Measurements from ENCODE around the gene UNC5B.
A peak's percentile ranks its signal among the peaks of the same experiment; 100 is the strongest.

UNC5B gene

DNA sequence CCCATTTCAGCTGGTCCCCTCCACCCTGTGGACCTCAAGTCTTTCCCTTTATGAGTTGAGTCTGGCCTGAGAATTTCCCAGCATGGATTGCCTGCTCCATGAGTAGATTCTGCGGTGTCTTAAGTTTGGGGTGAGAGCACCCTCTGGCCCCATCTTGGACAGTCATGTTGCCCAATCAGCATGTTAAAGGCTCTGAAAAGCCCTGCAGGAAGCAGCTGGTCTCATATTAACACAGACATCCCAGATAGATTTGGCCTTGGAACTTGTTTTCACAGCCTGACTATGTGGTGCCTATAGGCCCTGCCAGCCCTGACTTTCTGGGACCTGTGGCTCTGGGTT is 91.2 kb downstream of the UNC5B start:
- Histone ChIP-seq H3K23ac (ENCODE audit: low read length) (no peak overlapping the region), H3K36me3 (ENCODE audit: control insufficient read depth in 1 of 2, insufficient read depth in 2 of 2, low read length in 2 of 2) (peaks cover 46 to 67% of the 10 kb centered on the region in 2 experiments), H4K8ac (ENCODE audit: low read depth, low read length) (no peak overlapping the region), H4K12ac (ENCODE audit: low read depth, low read length) (no peak overlapping the region), H2AK5ac (ENCODE audit: low read length) (no peak overlapping the region), H3K4ac (ENCODE audit: low read depth, low read length) (no peak overlapping the region), H3K79me1 (ENCODE audit: low read length) (no peaks in the 10 kb centered on the region), H3K18ac (ENCODE audit: low read length) (no peak overlapping the region), H3K79me2 (ENCODE audit: control insufficient read depth, insufficient read depth, low read length, poor library complexity) (no peaks in the 10 kb centered on the region), H3K27ac (ENCODE audit: low read depth, low read length) (no peak overlapping the region), H2BK5ac (ENCODE audit: low read depth, low read length, poor library complexity) (no peak overlapping the region), H2BK12ac (ENCODE audit: low read length) (no peak overlapping the region), H3K9me3 (ENCODE audit: insufficient read depth, low read depth, low read length) (no peaks in the 10 kb centered on the region), H3K4me3 (ENCODE audit: low read depth, low read length) (no peak overlapping the region), H3K9ac (ENCODE audit: low read length) (no peak overlapping the region), H3K4me1 (ENCODE audit: control insufficient read depth in 1 of 2, insufficient read depth in 2 of 2, low read length in 2 of 2) (peaks cover 3 to 4% of the 10 kb centered on the region in 2 experiments), H3K14ac (ENCODE audit: low read length) (no peak overlapping the region), H4K91ac (ENCODE audit: low read depth, low read length) (no peak overlapping the region), H3K4me2 (ENCODE audit: low read length) (no peak overlapping the region), H2AFZ (ENCODE audit: insufficient read depth, low read length, poor library complexity) (no peak overlapping the region), H3K27me3 (ENCODE audit: insufficient read depth, low read length) (no peaks in the 10 kb centered on the region), H2BK120ac (ENCODE audit: insufficient read depth, low read length, poor library complexity) (no peak overlapping the region)
- no CpG with 5 or more reads among the region's 1 CpG for WGBS (ENCODE audit: extremely low coverage, insufficient coverage, insufficient read length)
- no peak for DNase-seq

GRCh38 chr10:71304914-71305313 is 92.5 kb downstream of the UNC5B start:
- Histone ChIP-seq H4K12ac (ENCODE audit: low read depth, low read length) (no peak overlapping the region), H2BK12ac (ENCODE audit: low read length) (no peak overlapping the region), H3K27ac (ENCODE audit: low read depth, low read length) (no peak overlapping the region), H2AK5ac (ENCODE audit: low read length) (no peak overlapping the region), H3K18ac (ENCODE audit: low read length) (no peak overlapping the region), H4K91ac (ENCODE audit: low read depth, low read length) (no peak overlapping the region), H3K4me1 (ENCODE audit: control insufficient read depth in 1 of 2, insufficient read depth in 2 of 2, low read length in 2 of 2) (peaks cover 3 to 4% of the 10 kb centered on the region in 2 experiments), H2BK120ac (ENCODE audit: insufficient read depth, low read length, poor library complexity) (no peak overlapping the region), H3K79me1 (ENCODE audit: low read length) (no peaks in the 10 kb centered on the region), H2BK5ac (ENCODE audit: low read depth, low read length, poor library complexity) (no peak overlapping the region), H2AFZ (ENCODE audit: insufficient read depth, low read length, poor library complexity) (no peak overlapping the region), H3K9ac (ENCODE audit: low read length) (no peak overlapping the region), H3K4me2 (ENCODE audit: low read length) (no peak overlapping the region), H3K14ac (ENCODE audit: low read length) (no peak overlapping the region), H3K9me3 (ENCODE audit: insufficient read depth, low read depth, low read length) (no peaks in the 10 kb centered on the region), H3K23ac (ENCODE audit: low read length) (no peak overlapping the region), H3K4me3 (ENCODE audit: low read depth, low read length) (no peak overlapping the region), H4K8ac (ENCODE audit: low read depth, low read length) (no peak overlapping the region), H3K27me3 (ENCODE audit: insufficient read depth, low read length) (no peaks in the 10 kb centered on the region), H3K4ac (ENCODE audit: low read depth, low read length) (no peak overlapping the region), H3K36me3 (ENCODE audit: control insufficient read depth in 1 of 2, insufficient read depth in 2 of 2, low read length in 2 of 2) (peaks cover 36 to 57% of the 10 kb centered on the region in 2 experiments), H3K79me2 (ENCODE audit: control insufficient read depth, insufficient read depth, low read length, poor library complexity) (no peaks in the 10 kb centered on the region)
- WGBS (ENCODE audit: extremely low coverage, insufficient coverage, insufficient read length), result no CpG with 5 or more reads among the region's 6 CpGs
- DNase-seq, result no peak

GRCh38 chr10:71306979-71307378 is 94.6 kb downstream of the UNC5B start:
- no peak overlapping the region for H2BK5ac ChIP-seq (ENCODE audit: low read depth, low read length, poor library complexity)
- H3K4me1 ChIP-seq (ENCODE audit: control insufficient read depth in 1 of 2, insufficient read depth in 2 of 2, low read length in 2 of 2), result peaks cover 3 to 4% of the 10 kb centered on the region in 2 experiments
- no peak overlapping the region for H4K12ac ChIP-seq (ENCODE audit: low read depth, low read length)
- H3K9ac ChIP-seq (ENCODE audit: low read length), result no peak overlapping the region
- H3K9me3 ChIP-seq (ENCODE audit: insufficient read depth, low read depth, low read length), result no peaks in the 10 kb centered on the region
- no peak overlapping the region for H3K4ac ChIP-seq (ENCODE audit: low read depth, low read length)
- DNase-seq, result no peak
- no peak overlapping the region for H2AK5ac ChIP-seq (ENCODE audit: low read length)
- H3K79me1 ChIP-seq (ENCODE audit: low read length), result no peaks in the 10 kb centered on the region
- no peaks in the 10 kb centered on the region for H3K27me3 ChIP-seq (ENCODE audit: insufficient read depth, low read length)
- no peak overlapping the region for H3K27ac ChIP-seq (ENCODE audit: low read depth, low read length)
- H3K14ac ChIP-seq (ENCODE audit: low read length), result no peak overlapping the region
- no peak overlapping the region for H4K8ac ChIP-seq (ENCODE audit: low read depth, low read length)
- no peak overlapping the region for H2BK12ac ChIP-seq (ENCODE audit: low read length)
- no peaks in the 10 kb centered on the region for H3K79me2 ChIP-seq (ENCODE audit: control insufficient read depth, insufficient read depth, low read length, poor library complexity)
- H2AFZ ChIP-seq (ENCODE audit: insufficient read depth, low read length, poor library complexity), result no peak overlapping the region
- peaks cover 16 to 36% of the 10 kb centered on the region in 2 experiments for H3K36me3 ChIP-seq (ENCODE audit: control insufficient read depth in 1 of 2, insufficient read depth in 2 of 2, low read length in 2 of 2)
- H4K91ac ChIP-seq (ENCODE audit: low read depth, low read length), result no peak overlapping the region
- no CpG with 5 or more reads among the region's 3 CpGs for WGBS (ENCODE audit: extremely low coverage, insufficient coverage, insufficient read length)
- no peak overlapping the region for H3K23ac ChIP-seq (ENCODE audit: low read length)
- no peak overlapping the region for H2BK120ac ChIP-seq (ENCODE audit: insufficient read depth, low read length, poor library complexity)
- H3K4me3 ChIP-seq (ENCODE audit: low read depth, low read length), result no peak overlapping the region
- H3K4me2 ChIP-seq (ENCODE audit: low read length), result no peak overlapping the region
- H3K18ac ChIP-seq (ENCODE audit: low read length), result no peak overlapping the region

DNA sequence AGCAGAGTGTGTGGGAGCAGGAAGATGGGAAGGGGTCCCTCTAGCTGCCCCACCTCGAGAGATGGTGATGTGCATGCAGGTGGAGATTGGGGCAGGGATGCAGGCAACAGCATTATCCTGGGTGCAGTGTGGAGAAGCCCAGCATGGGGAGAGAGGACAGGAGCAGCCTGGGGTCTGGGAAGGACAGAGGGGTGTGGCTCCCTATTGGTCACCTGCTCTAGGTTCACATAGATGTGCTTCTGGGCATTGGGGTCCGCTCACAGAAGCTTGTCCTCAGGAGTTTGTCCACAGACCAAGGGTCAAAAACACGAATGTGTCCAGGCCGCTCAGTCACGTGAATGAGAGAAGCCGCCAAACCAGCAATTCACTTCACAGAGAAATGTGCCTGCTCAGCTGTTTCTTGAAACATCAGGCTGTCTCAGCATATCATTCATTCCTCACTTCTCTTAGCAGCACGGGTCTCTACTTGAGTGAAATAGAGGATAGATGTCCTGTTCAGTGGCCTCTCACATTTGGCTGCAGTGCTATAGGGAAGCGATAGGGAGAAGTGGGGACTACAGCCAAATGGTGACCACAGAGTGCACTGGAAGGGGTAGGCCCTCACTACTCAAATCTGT is 95.2 kb downstream of the UNC5B start:
- Histone ChIP-seq H2BK120ac (ENCODE audit: insufficient read depth, low read length, poor library complexity) (no peak overlapping the region), H3K79me2 (ENCODE audit: control insufficient read depth, insufficient read depth, low read length, poor library complexity) (no peaks in the 10 kb centered on the region), H3K9ac (ENCODE audit: low read length) (no peak overlapping the region), H4K8ac (ENCODE audit: low read depth, low read length) (no peak overlapping the region), H3K23ac (ENCODE audit: low read length) (no peak overlapping the region), H2BK5ac (ENCODE audit: low read depth, low read length, poor library complexity) (no peak overlapping the region), H4K91ac (ENCODE audit: low read depth, low read length) (no peak overlapping the region), H3K27ac (ENCODE audit: low read depth, low read length) (no peak overlapping the region), H3K4me1 (ENCODE audit: control insufficient read depth in 1 of 2, insufficient read depth in 2 of 2, low read length in 2 of 2) (peaks cover 3 to 4% of the 10 kb centered on the region in 2 experiments), H3K4me2 (ENCODE audit: low read length) (no peak overlapping the region), H3K4ac (ENCODE audit: low read depth, low read length) (no peak overlapping the region), H3K79me1 (ENCODE audit: low read length) (no peaks in the 10 kb centered on the region), H3K27me3 (ENCODE audit: insufficient read depth, low read length) (no peaks in the 10 kb centered on the region), H3K4me3 (ENCODE audit: low read depth, low read length) (peak overlapping the region; percentile 4), H4K12ac (ENCODE audit: low read depth, low read length) (no peak overlapping the region), H2BK12ac (ENCODE audit: low read length) (no peak overlapping the region), H3K9me3 (ENCODE audit: insufficient read depth, low read depth, low read length) (no peaks in the 10 kb centered on the region), H3K18ac (ENCODE audit: low read length) (no peak overlapping the region), H2AFZ (ENCODE audit: insufficient read depth, low read length, poor library complexity) (no peak overlapping the region), H3K36me3 (ENCODE audit: control insufficient read depth in 1 of 2, insufficient read depth in 2 of 2, low read length in 2 of 2) (peaks cover 10 to 33% of the 10 kb centered on the region in 2 experiments), H3K14ac (ENCODE audit: low read length) (no peak overlapping the region), H2AK5ac (ENCODE audit: low read length) (no peak overlapping the region)
- no CpG with 5 or more reads among the region's 8 CpGs for WGBS (ENCODE audit: extremely low coverage, insufficient coverage, insufficient read length)
- DNase-seq, result no peak
